ENCODE measurements around the gene CACNA1D. TPM values are rescaled to one million over a fixed set of nuclear protein-coding genes. Genes with fewer than 3 reads are reported as not detected.

The CACNA1D gene
- total RNA-seq, 1 donor from 2014 or later: not detected

- DNase-seq: no peak
Observed at GRCh38 chr3:53495520-53496391, 1.3 kb downstream of the CACNA1D start.

GRCh38 chr3:53496392-53496670 is 1.9 kb downstream of the CACNA1D start:
- DNase-seq: no peak

- no peak for DNase-seq
Observed at GRCh38 chr3:53496984-53497383, 2.6 kb downstream of the CACNA1D start.

- no peak for DNase-seq
Observed at GRCh38 chr3:53498806-53499641, 4.6 kb downstream of the CACNA1D start.

- no peak for DNase-seq
Observed at GRCh38 chr3:53500165-53500777, 5.9 kb downstream of the CACNA1D start.

GRCh38 chr3:53501178-53501577 is 6.8 kb downstream of the CACNA1D start:
- no peak for DNase-seq

- no peak for DNase-seq
Observed at GRCh38 chr3:53502737-53503136, 8.3 kb downstream of the CACNA1D start.

GRCh38 chr3:53503195-53503594 is 8.8 kb downstream of the CACNA1D start:
- DNase-seq: no peak

GRCh38 chr3:53506110-53506762 is 11.8 kb downstream of the CACNA1D start:
- no peak for DNase-seq

GRCh38 chr3:53506763-53507145 is 12.3 kb downstream of the CACNA1D start:
- no peak for DNase-seq

GRCh38 chr3:53509494-53509893 is 15.1 kb downstream of the CACNA1D start:
- DNase-seq: no peak

GRCh38 chr3:53510508-53510907 is 16.1 kb downstream of the CACNA1D start:
- DNase-seq: no peak

- no peak for DNase-seq
Observed at GRCh38 chr3:53511246-53511645, 16.8 kb downstream of the CACNA1D start.

GRCh38 chr3:53513556-53514190 is 19.3 kb downstream of the CACNA1D start:
- no peak for DNase-seq

- DNase-seq: no peak
Observed at GRCh38 chr3:53516339-53516738, 21.9 kb downstream of the CACNA1D start.

GRCh38 chr3:53518495-53518981 is 24.1 kb downstream of the CACNA1D start:
- DNase-seq: no peak

- DNase-seq: no peak
Observed at GRCh38 chr3:53519065-53519709, 24.8 kb downstream of the CACNA1D start.

GRCh38 chr3:53523346-53523745 is 28.9 kb downstream of the CACNA1D start:
- no peak for DNase-seq

GRCh38 chr3:53524566-53524965 is 30.2 kb downstream of the CACNA1D start:
- DNase-seq: no peak

- no peak for DNase-seq
Observed at GRCh38 chr3:53525765-53526703, 31.6 kb downstream of the CACNA1D start.

GRCh38 chr3:53526704-53527055 is 32.3 kb downstream of the CACNA1D start:
- DNase-seq: no peak

Measured in dermis blood vessel endothelial cell (primary cell).